HS-5 (cell line): Measurements from ENCODE around the gene ENOX2.
"Not testable (repeated sequence)": the region's sequence is repeated elsewhere in the genome, so short reads cannot be mapped to it uniquely, and the experiment has no call there.

ENCODE experiments used
- DNase-seq: peaks from one replicate; pipeline ENCODE4 v3.0.0-alpha.2; 2012; ENCODE audit warnings: low read depth

The ENOX2 gene

GRCh38 chrX:130825525-130825924, 77.5 kb downstream of the ENOX2 start:
- DNase-seq, result no peak

DNA sequence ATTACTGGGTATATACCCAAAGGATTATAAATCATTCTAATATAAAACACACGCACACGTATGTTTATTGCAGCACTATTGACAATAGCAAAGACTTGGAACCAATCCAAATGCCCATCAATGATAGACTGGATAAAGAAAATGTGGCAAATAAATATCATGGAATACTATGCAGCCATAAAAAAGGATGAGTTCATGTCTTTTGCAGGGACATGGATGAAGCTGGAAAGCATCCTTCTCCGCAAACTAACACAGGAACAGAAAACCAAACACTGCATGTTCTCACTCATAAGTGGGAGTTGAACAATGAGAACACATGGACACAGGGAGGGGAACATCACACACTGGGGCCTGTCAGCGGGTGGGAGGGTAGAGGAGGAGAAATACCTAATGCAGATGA, 83.6 kb downstream of the ENOX2 start:
- not testable (repeated sequence) for DNase-seq

GRCh38 chrX:130813932-130814331, 89.1 kb downstream of the ENOX2 start:
- DNase-seq, result not testable (repeated sequence)

DNA sequence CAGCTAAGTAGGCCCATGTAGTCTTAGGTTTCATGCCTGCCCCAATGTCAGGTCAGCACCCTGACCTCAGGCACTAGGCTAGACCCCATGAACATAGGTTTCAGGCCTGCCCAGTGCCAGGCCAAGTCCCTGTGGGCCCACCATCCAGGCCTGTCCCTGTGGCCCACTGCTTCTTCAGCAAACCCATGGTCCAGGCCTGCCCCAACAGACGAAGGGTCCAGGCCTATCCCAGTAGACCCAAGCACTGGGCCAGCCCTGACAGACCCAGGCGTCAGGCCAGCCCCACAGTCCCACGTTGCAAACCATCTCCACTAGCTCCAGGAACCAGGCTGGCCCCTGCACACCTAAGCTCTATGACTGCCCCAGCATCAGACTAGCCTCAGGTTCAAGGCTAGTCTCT, 92.4 kb downstream of the ENOX2 start:
- no peak for DNase-seq

DNA sequence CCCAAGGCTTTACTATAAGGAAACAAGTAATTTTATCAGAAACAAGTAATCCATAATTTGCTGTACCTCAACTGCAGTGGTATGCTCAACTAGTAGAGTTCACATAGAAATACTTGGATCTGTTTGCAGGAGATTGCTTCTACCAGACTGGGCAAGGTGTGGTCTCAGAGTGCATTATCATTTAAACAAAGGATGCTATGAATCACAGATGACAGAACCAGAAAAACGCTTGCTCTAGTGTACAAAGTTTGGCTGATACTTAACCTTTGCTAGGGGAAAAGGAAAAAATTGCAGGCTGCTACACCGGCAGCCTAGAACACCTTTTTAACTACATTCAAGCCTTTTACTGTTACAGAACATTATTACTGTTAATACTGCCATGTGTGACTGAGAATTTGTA, 97.1 kb downstream of the ENOX2 start:
- DNase-seq, result no peak

DNA sequence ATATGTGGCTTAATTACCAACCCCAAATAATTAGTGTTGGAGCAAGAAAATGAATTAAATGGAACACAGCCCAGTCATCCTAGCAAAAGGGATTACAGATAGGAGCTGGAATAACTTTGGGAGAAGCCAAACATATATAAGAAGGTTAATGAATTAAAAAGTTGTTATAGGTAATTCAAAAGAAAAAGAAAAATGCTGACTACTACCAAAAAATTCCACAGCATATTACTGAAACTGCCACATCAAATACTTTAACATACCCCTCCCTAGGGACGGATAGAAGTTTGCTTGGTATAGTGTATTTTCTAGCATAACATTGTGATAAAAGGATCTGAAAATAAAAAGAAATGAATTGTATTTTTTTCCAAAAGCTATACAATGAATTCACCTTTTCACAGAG, 99.5 kb downstream of the ENOX2 start:
- no peak for DNase-seq

DNA sequence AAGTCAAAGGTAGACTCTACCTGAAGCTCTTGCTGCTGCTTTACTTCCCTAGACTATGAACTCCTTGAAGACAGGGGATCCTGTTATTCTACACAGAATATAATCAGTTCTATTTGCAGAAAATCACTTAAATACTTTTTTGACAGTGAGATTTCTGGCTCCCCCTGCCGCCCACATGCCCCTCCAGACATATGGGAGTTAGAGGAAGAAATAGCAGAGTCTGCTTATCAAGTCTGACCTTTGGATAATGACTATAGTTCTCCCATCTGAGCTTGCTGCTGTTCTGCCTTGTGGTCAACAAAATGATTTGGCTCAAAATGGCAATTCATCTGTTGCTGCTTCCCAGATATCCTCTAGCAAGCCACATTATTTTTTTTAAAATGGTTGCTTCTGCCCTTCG, 101.1 kb downstream of the ENOX2 start:
- DNase-seq, result no peak

- peak; percentile 6 for DNase-seq
Observed at GRCh38 chrX:130799393-130799792, 103.6 kb downstream of the ENOX2 start.

GRCh38 chrX:130793975-130794374, 109.0 kb downstream of the ENOX2 start:
- no peak for DNase-seq

- not testable (repeated sequence) for DNase-seq
Observed at GRCh38 chrX:130791870-130792269, 111.1 kb downstream of the ENOX2 start.

DNA sequence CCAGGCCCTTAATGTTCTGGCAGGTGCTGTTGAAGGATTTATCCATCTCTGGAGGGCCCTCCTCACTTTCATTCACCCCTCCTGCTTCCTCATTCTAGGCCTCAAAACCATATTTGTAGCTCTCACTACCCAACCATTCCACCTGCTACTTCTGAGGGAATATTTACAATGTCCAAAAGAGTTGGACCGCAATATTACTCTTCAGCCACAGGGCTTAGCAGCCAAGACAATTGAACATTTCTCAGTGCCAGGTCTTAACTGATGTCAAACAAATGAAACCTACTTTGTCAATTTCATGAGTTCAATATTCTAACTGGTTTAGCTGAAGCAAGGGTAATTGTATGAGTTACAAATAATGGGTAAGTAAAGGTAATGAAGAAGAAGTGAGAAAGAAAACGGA, 113.2 kb downstream of the ENOX2 start:
- no peak for DNase-seq

DNA sequence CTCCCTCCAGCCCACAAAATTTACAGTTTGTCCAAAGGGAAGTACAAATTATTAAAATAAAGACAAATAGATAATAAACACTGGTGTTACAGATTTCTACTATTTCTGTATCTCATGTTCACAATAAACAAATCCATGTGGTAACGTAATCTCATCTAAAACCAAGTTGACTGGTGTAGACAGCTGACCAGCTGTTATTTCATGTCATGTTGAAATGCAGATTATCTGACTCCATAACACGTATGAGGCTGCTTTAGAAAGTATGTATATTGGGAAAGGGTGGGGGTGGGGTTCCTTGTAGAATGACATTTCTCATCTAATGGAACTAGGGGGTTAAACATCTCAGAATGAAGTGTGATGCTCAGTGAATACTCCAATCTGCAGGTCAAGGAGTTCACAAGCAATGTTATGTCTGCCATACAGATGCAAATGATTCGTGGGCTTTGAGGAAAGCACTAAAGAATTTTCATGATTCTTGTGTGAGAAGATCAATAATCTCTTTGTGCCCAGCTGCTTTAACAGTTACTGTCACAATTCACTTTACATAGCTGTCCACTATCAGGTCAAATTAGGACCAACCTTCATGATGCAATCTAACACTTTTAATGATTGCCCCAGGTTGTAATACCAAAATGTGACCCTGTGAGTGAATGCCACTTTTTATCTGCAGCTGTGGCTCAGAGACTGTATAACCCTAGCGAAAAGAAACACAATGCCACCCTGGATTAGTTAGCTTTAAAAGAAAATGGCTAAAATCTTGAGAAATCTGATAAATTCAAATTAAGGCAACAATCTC, 114.0 kb downstream of the ENOX2 start:
- DNase-seq, result no peak

DNA sequence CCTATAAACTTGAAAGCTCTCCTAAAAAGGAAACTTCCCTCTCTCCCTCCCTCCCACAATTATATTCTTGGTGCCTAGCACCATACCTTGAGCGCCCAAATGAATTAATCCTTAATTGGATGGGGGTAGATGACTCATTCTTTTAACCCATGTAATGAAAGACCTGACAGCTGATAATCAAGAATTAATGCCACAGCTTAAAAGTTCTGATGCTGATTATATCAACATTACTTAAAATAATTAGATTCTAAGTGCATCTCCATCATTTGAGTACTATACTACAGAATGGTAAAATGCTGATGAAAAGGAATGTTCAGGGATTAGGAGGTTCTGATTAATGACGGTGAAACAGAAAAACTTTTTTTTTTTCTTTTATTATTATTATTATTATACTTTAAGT, 117.0 kb downstream of the ENOX2 start:
- no peak for DNase-seq

DNA sequence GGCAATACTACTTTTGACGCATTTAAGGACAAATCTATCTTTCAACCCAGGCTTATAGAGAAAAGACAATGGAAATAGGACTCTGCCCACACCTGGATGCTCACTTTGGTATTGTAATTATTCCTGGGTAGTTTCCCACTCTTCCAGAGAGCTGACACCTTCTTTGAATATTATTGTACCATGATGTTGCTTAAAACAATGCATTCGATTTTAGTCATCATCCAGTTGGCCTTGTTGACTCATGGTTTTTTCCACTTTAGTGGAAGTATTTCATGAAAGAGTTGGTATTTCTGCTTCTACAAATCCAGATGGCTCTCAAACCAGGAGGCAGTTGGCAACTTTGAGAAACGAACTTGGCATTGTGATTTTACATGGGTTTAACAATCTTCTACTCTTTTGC, 124.2 kb downstream of the ENOX2 start:
- DNase-seq, result no peak

DNA sequence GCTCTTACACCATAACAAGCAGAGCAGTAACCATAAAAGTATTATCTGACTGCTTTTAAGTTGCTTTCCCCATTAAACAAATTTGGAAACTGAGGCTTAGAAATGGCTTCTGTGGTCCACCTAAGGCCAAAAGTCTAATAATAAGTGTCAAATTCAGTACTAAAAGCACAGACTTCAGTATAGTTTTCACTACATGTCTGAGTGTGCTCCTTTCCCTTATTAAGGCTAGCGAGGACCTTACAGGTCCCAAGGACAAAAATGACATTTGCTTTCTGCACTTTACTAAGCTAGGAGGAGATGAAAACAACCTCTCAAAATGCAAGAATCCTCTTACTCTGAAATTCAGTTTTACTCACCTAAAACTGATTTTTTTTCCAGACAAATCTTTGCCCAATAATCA, 127.2 kb downstream of the ENOX2 start:
- DNase-seq, result no peak

DNA sequence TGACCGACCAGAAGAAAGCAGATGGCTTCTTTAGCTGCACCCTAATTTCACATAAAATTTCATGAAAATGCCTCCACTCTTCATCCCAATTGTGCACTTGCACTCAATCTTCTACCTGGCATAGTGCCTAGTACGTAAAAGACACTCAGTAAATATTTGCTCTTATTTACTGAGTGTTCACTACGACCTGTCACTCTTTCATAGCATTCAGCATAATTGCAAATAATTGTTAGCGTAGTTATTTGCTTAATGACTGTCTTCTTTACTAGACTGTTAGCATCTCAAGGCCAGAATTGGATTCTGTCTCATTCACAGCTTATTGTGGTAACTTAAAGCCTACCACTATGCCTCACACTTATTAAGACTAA, 130.2 kb downstream of the ENOX2 start:
- no peak for DNase-seq

- peak; percentile 29 for DNase-seq
Observed at GRCh38 chrX:130772105-130772775, 130.8 kb downstream of the ENOX2 start.

DNA sequence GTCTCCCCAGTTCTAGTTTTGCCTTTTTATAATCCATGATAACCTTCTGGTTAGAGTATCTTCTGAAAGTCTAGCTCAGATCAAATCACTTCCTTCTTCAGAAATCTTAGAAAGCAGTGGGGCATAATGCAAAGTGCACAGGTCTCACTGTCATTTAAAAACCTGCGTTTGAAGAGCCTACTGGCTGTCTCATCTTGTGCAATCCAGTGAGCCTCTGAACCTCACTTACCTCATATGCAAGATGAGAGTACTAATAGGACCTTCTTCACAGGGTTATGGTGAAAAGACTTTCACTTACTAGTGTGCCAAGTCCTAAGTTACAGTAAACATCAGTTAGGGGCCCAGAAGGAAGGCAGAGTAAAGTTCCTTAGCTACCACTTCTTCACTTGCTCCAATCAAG, 131.4 kb downstream of the ENOX2 start:
- no peak for DNase-seq

- no peak for DNase-seq
Observed at GRCh38 chrX:130771230-130771629, 131.8 kb downstream of the ENOX2 start.

DNA sequence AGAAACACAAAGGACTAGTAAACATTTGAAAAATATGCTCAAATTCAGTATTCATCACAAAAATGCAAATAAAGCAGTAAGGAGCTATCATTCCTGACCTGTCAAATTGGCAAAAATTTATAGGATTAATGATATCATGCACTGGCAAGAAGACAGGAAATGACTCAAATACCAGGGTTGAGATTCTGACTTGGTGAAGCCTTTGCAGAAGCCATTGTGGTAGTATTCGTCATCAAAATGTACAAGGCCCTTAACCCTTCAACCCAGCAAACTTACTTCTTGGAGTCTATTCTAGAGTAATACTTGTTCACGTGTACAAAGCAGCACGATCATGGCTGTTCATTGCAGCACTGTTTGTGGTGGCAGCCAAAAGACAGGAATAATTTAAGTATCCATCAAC, 132.4 kb downstream of the ENOX2 start:
- peak; percentile 66 for DNase-seq

DNA sequence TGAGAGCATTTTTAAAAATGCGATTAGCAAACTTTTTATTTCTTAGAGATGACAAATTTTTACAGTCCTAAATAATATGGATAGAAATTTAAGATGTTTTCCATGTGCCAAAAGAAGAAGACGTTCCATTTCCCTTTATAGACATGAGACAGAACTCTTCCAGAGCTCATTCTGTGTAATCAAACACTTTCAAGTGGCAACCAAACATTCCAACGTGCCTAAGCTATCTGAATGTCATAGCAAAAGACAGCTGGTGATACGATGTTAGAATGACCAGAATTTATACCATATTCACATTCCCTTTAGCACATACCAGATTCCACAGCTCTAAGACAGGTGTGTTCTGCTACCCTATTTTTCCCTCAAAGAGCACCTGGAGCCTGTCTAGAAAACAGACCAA, 133.2 kb downstream of the ENOX2 start:
- DNase-seq, result no peak

DNA sequence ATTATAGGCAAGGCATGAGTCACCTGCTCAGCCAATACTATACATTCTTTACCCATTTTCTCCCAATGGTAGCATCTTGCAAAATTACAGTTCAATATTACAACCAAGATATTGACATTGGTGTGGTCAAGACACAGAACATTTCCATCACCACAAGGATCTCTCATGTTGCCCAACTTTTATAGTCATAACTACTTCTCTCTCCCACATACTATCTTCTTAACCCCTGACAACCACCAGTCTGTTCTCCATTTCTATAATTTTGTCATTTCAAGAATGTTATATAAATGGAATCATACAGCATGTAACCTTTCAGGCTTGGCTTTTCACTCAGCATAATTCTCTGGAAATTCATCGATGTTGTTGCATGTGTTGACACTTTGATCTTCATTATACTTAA, 144.9 kb downstream of the ENOX2 start:
- DNase-seq, result no peak

GRCh38 chrX:130756233-130756632, 146.8 kb downstream of the ENOX2 start:
- DNase-seq, result no peak

GRCh38 chrX:130754353-130754752, 148.7 kb downstream of the ENOX2 start:
- no peak for DNase-seq
